Choroid plexus epithelial cell (primary cell): ENCODE data around the gene MIPEP.

Experiments used
- DNase-seq: peaks from one replicate; pipeline ENCODE4 v3.0.0-alpha.2; 2010; ENCODE audit warnings: low read depth
- H3K4me3 ChIP-seq: 2 replicates; pipeline ENCODE4 v1.5.1; 2011; ENCODE audit warnings: low read depth, mild to moderate bottlenecking, control low read depth, low read length, moderate library complexity
- TF ChIP-seq, protein P1 (sequence below): conservative IDR thresholded peaks from 2 replicates; pipeline ENCODE4 v1.5.1; 2011; ENCODE audit warnings: low read depth, mild to moderate bottlenecking, control low read depth, inconsistent platforms, low read length, moderate library complexity

Gene MIPEP

DNA sequence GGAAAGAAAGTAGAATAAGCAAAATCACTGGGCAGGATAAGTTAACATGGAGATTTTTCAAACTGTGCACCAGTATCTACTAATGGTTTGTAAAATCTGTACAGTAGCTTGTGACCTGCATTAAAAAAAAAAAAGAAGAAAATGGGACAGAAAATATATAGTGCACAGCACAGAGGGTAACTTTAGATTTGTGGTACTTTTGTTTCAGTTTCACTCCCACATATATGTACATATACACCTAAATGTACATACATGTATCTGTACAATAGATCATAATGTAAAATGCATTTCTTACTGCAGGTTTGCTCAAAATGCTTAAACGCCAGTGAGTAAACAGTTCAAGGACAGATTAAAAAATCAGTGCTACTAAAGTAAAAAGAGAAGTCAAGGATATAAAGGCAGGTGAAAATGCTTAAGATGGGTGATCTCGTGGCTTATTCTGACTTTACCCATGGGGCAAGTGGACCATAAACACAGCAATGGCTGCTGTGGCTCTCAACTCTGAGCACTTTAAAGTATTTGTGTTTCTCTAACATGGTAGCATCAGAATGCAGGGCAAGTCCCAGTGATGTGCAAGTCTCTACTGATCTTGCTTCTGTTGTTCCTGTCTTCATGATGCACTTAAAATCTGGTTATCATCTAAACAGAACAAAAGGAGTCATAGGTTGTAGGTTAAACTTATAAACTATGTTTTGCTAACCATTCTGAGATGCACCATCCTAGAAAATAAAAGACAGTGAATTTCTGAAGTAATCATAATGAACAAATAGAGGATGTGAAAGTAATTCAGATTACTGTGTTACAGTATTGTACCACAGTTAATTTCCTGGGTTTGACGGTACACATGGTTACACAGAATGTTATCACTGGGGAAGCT, 112.3 kb downstream of the MIPEP start:
- H3K4me3 ChIP-seq = no peak overlapping the region
- DNase-seq = no peak
- TF ChIP-seq, protein P1, sequence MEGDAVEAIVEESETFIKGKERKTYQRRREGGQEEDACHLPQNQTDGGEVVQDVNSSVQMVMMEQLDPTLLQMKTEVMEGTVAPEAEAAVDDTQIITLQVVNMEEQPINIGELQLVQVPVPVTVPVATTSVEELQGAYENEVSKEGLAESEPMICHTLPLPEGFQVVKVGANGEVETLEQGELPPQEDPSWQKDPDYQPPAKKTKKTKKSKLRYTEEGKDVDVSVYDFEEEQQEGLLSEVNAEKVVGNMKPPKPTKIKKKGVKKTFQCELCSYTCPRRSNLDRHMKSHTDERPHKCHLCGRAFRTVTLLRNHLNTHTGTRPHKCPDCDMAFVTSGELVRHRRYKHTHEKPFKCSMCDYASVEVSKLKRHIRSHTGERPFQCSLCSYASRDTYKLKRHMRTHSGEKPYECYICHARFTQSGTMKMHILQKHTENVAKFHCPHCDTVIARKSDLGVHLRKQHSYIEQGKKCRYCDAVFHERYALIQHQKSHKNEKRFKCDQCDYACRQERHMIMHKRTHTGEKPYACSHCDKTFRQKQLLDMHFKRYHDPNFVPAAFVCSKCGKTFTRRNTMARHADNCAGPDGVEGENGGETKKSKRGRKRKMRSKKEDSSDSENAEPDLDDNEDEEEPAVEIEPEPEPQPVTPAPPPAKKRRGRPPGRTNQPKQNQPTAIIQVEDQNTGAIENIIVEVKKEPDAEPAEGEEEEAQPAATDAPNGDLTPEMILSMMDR = no peak

DNA sequence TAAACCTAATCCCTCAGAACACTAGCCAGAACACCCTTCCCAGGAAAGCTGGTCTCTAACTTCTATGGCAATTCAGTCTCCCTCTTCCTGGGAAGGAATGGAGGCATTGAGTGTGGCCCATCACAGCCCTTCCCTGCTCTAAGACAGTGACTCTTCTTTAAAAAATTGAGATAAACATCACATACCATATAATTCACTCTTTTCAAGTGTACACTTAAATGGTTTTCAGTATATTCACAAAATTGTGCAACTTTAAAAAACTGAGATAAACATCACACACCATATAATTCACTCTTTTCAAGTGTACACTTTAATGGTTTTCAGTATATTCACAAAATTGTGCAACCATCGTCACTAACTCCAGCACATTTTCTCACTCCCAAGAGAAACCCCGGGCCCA, 116.5 kb downstream of the MIPEP start:
- H3K4me3 ChIP-seq = no peak overlapping the region
- TF ChIP-seq, protein P1 = no peak
- no peak for DNase-seq

DNA sequence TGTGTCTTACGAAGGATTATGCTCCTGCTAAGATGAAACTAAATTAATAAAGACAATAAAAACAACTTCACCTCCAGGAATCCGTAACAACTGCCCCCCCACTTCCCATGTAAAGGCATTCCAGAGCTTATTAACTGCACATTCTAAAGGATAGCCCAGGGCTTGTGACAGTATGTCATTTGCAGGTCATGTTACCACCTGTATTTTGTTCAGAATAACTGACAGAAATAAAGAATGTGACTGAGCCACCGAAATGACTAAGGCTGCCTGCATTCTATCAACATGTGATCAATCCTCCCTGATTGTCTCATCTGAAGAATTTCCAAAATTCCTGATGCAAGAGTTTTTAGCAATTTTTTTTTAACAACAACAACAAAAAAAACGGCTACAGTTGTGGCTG, 117.2 kb downstream of the MIPEP start:
- TF ChIP-seq, protein P1 = no peak
- DNase-seq = peak; percentile 54

DNA sequence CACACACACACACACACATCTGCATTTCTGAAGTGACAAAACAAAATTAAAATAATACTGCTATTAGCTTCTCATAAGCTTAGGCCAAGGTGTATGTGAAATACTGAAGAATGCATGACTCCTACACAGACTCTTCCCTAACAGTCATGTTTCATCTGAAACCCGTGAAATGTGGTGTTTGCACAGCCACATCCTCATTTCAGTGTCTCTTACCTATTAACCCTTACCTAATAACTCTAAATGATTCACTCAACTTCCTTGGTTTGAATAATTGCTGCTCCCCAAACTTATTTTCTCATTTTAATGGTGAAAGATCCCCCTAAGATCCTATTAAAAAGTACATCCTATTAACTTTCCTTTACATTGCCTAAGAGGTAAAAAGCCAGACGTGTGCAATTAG, 117.6 kb downstream of the MIPEP start:
- DNase-seq = peak; percentile 42
- TF ChIP-seq, protein P1 = no peak
- no peak overlapping the region for H3K4me3 ChIP-seq

More for the DNA sequence above, 117.2 kb downstream of the MIPEP start:
- no peak overlapping the region for H3K4me3 ChIP-seq

DNA sequence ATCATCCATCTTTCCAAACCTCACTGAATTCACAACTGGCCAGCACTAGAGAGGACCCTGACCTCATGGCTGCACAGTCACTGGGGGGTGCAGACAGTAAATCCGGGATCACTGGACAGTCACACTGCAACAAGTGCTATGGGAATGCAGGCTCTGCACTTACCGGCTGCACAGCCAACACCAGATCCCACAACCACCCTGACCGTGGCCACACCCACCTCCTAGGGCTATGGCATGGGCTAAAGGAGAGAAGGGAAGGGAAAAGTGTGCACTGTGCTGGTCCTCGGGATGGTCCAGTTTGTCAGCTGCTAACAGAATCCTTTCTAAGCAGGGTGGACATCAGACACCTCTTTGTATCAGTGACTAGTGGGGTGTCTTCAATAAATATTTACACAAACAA, 118.2 kb downstream of the MIPEP start:
- H3K4me3 ChIP-seq = no peak overlapping the region
- no peak for DNase-seq
- TF ChIP-seq, protein P1 = no peak

DNA sequence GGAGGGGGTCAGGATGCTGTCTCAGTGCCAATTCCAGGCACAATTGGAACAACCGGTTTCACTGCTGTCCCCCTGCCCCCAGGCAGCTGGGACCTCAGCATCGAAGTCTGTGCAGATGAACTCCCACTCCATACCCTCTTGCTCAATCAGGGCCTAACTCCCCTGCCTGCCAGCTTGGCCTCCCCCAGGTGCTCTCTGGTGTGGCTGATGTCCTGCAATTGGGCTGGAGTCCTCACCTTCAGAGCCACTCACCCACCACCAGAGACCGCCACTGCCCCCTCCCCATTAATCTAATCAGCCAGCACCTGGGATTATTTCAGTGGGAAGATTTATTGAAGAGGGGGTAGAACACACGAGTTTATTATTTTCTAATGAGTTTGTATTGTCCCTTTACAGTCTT, 118.8 kb downstream of the MIPEP start:
- DNase-seq = no peak
- no peak overlapping the region for H3K4me3 ChIP-seq
- TF ChIP-seq, protein P1 = no peak

DNA sequence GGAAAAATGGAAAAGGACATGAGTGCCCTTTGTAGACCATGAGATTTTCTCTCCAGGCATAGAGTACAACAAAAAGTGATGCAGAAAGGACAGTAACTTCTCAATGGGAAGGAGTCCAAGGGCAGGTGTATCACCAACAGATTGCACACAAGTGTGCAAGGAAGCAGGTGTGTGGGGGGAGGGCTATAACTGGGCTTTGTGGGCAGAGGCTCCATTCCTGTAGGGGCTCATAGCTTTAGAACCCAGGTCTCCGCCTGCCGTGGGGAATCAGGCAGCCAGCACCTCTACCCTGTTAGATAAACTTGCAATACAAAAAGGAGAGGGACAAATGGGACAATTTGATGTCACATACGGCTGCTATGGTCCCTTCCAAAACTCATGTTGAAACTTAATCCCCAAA, 119.8 kb downstream of the MIPEP start:
- TF ChIP-seq, protein P1 = no peak
- H3K4me3 ChIP-seq = no peak overlapping the region
- DNase-seq = no peak
